Sciatic nerve (tissue), 2 donors: Measurements from ENCODE around the gene ZFP92. TPM values are rescaled to one million over a fixed set of nuclear protein-coding genes. Genes with fewer than 3 reads are reported as not detected.
"Not testable (repeated sequence)": the region's sequence is repeated elsewhere in the genome, so short reads cannot be mapped to it uniquely, and the experiment has no call there.

Experiments
- ATAC-seq: fragments of 200-7000 bp; cut with Tn5 transposase; one replicate; pipeline ENCODE4 v1.9.1; 2020; ENCODE audit warnings: mild to moderate bottlenecking, moderate library complexity
- DNase-seq: peaks from one replicate; pipeline ENCODE4 v3.0.0-alpha.2; 2020; ENCODE audit warnings: low spot score
- intact Hi-C: fragments of 100-400 bp; cut with DNase I; formaldehyde crosslinking; loops from one replicate; pipeline ENCODE4 v1.14.2; 2022
- total RNA-seq: library from RNA; stranded (reverse); fragmentation: NEBNext Ultra II Directional; extraction: Animal tissue kit (Norgen Biotek cat#: 25700); gene quantifications from one replicate; pipeline ENCODE4 v1.2.1, GENCODE V29; 2021
- donor health status: DM: no; HTN: no; CAD: no.
- donor health status: DM: no; HTN: no; CAD: no.

The ZFP92 gene
- total RNA-seq, 1 donor from 2014 or later = 0.85 TPM

DNA sequence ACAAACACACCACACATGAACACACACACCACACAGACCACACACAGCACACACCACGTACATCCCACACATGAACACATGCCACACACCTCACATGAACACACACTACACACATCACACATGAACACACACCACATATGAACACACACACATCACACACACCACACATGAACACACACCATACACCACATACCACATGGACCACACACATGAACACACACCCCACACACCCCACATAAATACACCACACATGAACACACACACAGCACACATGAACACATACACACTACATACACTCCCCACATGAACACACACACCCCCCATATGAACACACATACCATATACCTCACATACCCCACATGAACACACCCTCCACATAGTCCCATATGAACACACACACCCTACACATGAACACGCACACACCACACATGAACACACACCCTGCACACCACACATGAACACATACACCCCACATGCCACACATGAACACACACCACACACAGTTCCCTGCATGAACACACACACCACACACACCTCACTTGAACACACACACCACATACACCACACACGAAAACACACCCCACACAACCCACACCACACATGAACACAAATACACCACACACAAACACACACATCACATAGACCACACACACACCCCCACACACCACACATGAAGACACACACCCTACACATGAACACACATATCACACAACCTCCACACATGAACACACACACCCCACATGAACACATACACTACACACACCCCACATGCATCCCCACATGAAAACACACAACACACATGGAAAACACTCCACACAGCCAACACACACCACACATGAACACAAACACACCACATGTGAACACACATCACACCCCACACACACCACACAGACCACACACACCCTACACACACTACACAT lies 28.4 kb upstream of the ZFP92 start:
- ATAC-seq = no peak
- intact Hi-C loops = no loop called here

DNA sequence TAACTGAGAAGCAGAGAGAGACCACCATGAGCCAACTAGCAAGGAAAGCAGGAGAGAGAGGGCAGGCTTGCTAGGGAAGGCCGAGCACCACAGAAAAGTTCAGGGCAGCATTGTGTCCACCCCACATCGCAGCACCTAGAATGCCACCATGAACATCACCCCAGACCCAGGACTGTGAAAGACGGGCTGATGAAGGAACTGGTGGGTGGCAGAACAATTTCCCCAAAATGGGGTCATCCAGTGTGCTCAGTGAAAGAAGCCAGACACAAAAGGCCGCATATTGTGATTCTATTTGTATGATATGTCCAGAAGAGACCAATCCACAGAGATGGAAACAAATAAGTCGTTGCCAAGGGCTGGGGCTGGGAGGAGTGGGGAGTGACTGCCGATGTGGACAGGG lies 26.9 kb upstream of the ZFP92 start:
- ATAC-seq = no peak
- DNase-seq = no peak
- intact Hi-C loops = no loop called here

More for the DNA sequence above, 28.4 kb upstream of the ZFP92 start:
- DNase-seq = no peak

- DNase-seq, intact Hi-C loops, ATAC-seq: not testable (repeated sequence)
These were observed 26.3 kb upstream of the ZFP92 start for GRCh38 chrX:153384973-153385372.

DNA sequence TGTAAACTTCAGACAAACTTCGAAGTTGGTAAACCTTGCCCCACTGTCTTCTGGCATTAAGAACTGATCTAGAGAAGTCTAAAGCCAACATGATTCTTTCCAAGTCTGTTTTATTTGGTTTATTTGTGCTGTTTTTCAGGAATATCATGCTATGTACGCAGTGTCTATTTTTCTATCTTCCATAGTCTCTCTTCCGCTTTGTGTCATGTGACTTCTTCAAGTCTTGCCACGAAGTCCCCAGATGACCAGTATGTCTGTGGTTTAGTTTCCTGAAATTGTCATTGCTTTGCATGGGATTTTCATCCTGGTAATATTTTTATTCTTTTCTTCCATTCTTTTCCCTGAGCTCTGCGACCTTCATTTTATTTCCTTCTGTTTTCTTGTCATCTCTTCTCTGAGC lies 25.2 kb upstream of the ZFP92 start:
- intact Hi-C loops = no loop called here
- no peak for DNase-seq
- ATAC-seq = no peak

- intact Hi-C loops = no loop called here
- DNase-seq (no peak), ATAC-seq (no peak)
These were observed 23.9 kb upstream of the ZFP92 start for GRCh38 chrX:153387345-153387744.

DNA sequence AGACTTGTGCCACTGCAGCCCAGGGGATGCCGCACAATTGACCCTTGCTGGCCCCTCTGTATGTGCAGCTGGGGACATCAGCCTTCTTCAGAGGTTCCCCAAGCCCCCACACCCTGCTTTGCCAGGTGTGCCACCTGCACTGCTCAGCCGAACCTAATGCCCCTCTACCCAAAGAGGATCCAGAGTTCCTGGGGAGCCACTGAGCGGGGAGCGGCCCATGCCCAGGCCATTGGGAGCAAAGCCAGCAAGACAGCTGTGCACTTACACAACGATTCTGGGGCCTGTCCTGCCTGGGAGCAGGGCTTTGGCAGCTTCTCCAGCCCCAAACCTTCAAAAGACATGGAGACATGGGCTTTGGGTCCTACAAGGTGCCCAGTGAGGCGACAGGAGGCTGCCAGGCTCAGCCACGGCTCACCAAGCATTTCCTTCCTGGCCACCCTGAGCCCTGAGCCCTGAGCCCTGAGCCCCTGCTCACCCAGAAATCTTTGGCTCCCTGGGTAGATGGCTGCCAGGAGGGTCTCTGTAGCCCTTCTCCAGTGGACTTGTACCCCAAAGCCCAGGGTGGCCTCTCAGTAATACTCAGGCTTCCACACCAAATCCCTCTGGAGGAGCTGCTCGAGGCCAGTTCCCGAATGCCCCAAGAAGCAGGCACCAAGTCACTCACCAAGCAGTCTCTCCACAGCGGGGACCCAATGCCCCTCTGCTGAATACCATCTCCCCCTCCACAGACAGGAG lies 23.1 kb upstream of the ZFP92 start:
- intact Hi-C loops = no loop called here
- DNase-seq (no peak), ATAC-seq (no peak)

GRCh38 chrX:153388722-153389459 lies 22.4 kb upstream of the ZFP92 start:
- no peak for ATAC-seq
- intact Hi-C loops = no loop called here
- no peak for DNase-seq

- intact Hi-C loops, DNase-seq, ATAC-seq: not testable (repeated sequence)
These were observed 21.9 kb upstream of the ZFP92 start for GRCh38 chrX:153389460-153389768.

DNA sequence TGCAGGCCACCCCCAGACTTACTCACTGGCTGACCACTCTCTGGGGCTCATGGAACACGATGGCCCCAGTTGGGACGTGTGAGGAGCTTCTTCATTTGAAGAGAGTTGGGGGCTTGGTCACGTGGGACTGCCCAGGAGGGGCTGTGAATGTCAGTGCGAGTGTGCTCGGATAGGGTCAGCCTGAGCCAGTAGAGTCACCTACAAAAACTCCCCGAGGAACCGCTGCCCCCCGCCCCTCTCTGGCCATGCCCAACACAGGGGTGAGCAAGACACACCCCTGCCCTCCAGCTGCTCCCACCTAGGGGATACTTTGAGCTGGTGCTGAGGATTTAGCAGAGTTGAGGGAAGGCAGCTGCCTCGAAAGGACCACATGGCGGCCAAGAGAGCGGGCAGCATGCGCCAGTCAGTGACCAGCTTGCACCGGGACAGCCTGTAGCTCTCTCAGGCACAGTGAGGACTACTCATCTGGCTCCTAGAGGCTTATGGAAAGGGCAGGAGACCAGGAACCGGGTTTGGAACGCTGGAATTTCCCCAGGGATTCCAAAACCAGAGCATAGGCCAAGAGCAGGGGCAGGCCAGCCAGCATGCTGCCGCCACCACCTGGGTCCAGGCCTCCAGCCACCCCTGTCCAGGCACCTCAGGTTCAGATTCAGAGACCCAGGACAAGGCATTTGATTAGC lies 18.5 kb upstream of the ZFP92 start:
- no peak for ATAC-seq

DNA sequence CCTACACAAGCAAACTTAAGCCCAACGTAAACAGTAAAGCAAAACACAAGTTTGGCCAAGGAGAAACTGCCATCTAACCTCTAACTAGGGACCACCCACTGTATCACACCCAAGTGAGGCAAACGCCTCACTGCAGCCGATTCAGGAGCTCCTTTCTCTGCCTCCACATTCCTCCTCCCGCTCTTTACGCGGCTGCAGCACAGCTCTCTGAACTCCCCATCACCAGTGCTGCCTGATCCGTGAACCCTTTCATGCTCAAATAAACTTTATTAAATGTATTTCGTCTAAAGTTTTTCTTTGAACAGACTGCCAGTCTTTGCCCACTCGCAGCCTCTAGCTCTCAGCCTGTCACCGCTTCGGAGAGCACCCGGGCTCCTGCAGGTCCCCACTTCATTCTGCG lies 16.7 kb upstream of the ZFP92 start:
- DNase-seq (no peak), ATAC-seq (no peak)
- intact Hi-C loops = no loop called here

More for the DNA sequence above, 18.5 kb upstream of the ZFP92 start:
- DNase-seq = no peak
- intact Hi-C loops = no loop called here

GRCh38 chrX:153395613-153396319 lies 15.5 kb upstream of the ZFP92 start:
- intact Hi-C loops = no loop called here
- DNase-seq (no peak), ATAC-seq (no peak)

DNA sequence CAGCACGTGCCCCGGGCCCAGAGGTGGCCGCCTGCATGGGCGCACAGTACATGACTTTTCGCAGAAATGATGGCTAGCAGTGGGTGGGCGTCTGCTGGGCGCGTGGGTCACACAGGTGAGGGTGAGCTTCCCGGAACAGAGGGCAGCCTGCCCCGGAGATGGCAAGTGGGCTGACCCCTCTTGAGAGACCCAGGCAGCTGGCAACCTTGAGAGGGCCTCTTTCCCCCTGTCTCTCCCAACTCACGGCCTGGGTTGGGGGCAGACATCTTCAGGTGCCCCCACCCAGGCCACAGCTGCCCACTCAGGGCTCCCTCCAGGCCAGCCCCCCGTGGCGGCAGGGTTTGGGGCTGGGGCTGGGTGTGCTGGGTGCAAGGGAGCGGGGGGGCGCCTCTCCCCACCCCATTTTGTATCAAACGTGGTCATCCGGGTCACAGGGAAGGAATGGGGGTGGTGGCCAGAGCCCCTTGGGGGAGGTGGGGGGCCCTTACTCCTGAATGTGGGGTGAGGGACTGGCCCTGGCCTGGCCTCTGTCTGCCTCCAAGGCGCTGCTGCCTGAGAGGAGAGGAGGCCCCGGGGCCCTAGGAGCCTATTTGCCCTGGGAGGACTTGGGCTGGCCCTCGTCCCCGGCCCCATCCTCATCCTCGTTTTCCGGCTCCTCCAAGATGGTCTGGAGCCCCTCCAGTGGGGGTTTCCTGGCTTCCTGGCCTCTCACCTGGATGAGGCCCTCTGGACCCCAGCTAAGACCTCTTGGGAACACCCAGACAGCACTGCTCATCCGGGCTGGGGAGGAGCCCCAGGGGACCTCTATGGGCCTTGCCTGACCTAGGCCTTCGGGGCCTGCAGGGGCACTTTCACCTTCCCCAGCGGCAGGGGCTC lies 14.7 kb upstream of the ZFP92 start:
- intact Hi-C loops = no loop called here
- no peak for DNase-seq
- ATAC-seq = no peak

- no peak for DNase-seq
- ATAC-seq = no peak
- intact Hi-C loops = no loop called here
These were observed 13.9 kb upstream of the ZFP92 start for GRCh38 chrX:153397256-153397960.

DNA sequence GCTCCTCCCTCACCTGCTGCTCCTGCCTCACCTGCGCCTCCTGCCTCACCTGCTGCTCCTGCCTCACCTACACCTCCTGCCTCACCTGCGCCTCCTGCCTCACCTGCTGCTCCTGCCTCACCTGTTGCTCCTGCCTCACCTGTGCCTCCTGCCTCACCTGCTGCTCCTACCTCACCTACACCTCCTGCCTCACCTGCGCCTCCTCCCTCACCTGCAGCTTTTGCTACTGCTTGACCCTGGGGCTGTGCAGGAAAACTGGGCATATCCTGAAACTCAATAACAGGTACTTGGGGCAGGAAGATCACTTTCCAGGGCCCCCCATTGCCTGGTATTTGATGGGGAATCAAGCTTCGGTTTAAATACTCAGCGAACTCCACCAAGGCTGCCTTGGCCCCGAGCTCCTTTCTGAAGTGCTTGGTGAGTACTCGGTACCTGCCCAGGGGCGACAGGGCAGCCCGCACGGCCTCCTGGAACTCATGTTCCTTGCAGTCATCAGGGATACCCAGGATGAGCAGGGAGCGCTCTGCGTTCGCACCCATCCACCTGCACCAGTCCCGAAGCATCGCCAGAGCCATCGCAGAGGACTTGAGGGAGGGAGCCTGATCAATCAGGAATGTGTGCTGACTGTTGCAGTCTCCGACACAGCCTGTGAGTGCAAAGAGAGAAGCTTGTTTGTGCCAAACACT lies 12.9 kb upstream of the ZFP92 start:
- DNase-seq = no peak
- ATAC-seq = no peak
- intact Hi-C loops = no loop called here

DNA sequence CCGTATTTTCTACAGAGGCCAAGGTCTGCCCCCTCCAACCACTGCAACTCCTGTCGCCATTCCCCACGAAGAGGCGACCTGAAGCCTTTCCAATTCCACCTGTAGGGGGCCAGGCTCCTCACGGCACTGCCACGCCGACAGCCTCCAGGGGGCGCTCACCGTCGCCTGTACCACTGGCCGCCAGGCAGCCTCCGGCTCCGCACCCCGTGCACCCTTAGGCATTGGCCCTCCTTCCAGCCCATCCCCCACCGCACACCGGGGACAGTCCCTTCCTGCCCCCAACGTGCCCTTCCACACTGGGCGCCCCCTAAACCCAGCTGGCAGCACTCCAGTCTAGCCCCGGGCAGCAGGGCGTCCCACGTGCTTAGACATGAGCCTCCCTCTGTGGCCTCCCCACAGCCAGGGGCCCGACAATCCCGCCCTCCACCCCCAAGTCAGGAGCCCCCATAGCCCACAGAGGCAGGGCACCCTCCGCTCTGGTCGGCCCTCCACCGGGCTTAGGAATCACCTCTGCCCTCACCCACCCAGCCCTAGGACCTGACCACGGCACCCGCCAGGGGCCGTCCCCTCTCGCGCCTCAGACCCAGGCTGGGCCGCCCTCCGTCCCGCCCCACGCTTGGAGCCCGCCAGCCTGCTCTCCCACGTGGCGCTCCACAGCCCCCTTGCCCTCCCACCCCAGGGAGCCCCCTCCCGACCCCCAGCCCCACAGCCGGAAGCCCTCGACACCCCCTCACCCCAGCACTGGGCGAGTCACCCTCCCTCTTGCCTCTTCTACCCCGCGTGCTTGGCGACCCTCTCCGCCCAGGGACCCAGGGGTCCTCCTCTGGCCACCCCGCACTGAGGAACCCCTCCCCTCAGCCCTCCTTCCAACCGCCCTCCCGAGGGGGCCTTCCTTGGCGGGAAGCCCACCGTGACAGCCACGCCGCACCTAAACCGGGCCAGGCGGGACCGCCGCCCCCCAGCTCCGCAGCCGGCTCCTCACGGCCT lies 10.8 kb upstream of the ZFP92 start:
- DNase-seq (no peak), ATAC-seq (no peak)
- intact Hi-C loops = no loop called here
